ENCODE data around the gene ALAD. TPM values are rescaled to one million over a fixed set of nuclear protein-coding genes. Genes with fewer than 3 reads are reported as not detected.

Gene ALAD
- total RNA-seq, 2 donors from 2014 or later = 42.5 to 44.1 TPM

- TF ChIP-seq POLR2A (IDR thresholded peaks at IDR 0.05) = no peak
- TF ChIP-seq, protein P1, sequence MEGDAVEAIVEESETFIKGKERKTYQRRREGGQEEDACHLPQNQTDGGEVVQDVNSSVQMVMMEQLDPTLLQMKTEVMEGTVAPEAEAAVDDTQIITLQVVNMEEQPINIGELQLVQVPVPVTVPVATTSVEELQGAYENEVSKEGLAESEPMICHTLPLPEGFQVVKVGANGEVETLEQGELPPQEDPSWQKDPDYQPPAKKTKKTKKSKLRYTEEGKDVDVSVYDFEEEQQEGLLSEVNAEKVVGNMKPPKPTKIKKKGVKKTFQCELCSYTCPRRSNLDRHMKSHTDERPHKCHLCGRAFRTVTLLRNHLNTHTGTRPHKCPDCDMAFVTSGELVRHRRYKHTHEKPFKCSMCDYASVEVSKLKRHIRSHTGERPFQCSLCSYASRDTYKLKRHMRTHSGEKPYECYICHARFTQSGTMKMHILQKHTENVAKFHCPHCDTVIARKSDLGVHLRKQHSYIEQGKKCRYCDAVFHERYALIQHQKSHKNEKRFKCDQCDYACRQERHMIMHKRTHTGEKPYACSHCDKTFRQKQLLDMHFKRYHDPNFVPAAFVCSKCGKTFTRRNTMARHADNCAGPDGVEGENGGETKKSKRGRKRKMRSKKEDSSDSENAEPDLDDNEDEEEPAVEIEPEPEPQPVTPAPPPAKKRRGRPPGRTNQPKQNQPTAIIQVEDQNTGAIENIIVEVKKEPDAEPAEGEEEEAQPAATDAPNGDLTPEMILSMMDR (IDR thresholded peaks at IDR 0.05) = no peak
- no peaks in the 10 kb centered on the region for H3K9me3 ChIP-seq
- H3K27me3 ChIP-seq = no peaks in the 10 kb centered on the region
- ATAC-seq (peak; percentile 8), DNase-seq (no peak)
- WGBS, 2 donors = 9 to 23% methylated on average over 7 to 13 of the region's 13 CpGs
- intact Hi-C loops (cut with DNase I) = no loop called here
- peaks cover 17% of the 10 kb centered on the region for H3K4me1 ChIP-seq
- no peak overlapping the region for H3K4me3 ChIP-seq
- peak overlapping the region; percentile 28 to 86 (median 76) for H3K27ac ChIP-seq
- no peaks in the 10 kb centered on the region for H3K36me3 ChIP-seq (replicated peaks in 1 of 2; ENCODE audit: insufficient read depth in 1 of 2, low read depth in 2 of 2)
Observed at GRCh38 chr9:113349066-113349444, 52.0 kb downstream of the ALAD start.

GRCh38 chr9:113348437-113348836 lies 52.6 kb downstream of the ALAD start:
- Histone ChIP-seq H3K27ac (no peak overlapping the region), H3K9me3 (no peaks in the 10 kb centered on the region), H3K4me1 (peaks cover 23% of the 10 kb centered on the region), H3K4me3 (no peak overlapping the region), H3K27me3 (no peaks in the 10 kb centered on the region), H3K36me3 (replicated peaks in 1 of 2; ENCODE audit: insufficient read depth in 1 of 2, low read depth in 2 of 2) (no peaks in the 10 kb centered on the region)
- WGBS, 2 donors = 81 to 84% methylated on average over 3 of the region's 3 CpGs
- DNase-seq (no peak), ATAC-seq (no peak)
- intact Hi-C loops (cut with DNase I) = no loop called here
- no peak for TF ChIP-seq POLR2A (IDR thresholded peaks at IDR 0.05)
- TF ChIP-seq, protein P1 (IDR thresholded peaks at IDR 0.05) = no peak

DNA sequence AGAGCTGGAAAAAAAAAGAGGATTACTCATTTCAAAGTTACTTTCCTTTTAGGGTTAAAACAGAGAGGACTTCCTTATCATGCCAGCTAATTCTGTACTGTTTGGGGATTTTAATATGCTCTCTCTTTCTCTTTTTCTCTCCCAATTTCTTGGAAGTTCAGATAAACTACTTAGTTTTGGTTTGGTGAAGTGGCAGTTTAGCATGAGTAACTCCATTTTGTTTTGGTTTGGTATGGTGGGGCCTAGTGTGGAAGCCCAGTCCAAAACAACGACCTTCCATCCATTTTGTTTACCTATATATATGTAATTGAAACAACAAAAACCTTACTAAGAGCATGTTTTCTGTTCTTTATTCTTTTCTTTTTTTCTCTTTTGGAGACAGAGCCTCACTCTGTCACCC lies 55.4 kb downstream of the ALAD start:
- H3K9me3 ChIP-seq = no peaks in the 10 kb centered on the region
- no peaks in the 10 kb centered on the region for H3K27me3 ChIP-seq
- 3 to 35% methylated on average over 1 of the region's 1 CpG for WGBS, 2 donors
- no peaks in the 10 kb centered on the region for H3K36me3 ChIP-seq (replicated peaks in 1 of 2; ENCODE audit: insufficient read depth in 1 of 2, low read depth in 2 of 2)
- no peak for ATAC-seq
- no peak for DNase-seq
- no peak overlapping the region for H3K27ac ChIP-seq
- TF ChIP-seq, protein P1 (IDR thresholded peaks at IDR 0.05) = no peak
- TF ChIP-seq POLR2A (IDR thresholded peaks at IDR 0.05) = no peak
- no peak overlapping the region for H3K4me3 ChIP-seq
- H3K4me1 ChIP-seq = peaks cover 22% of the 10 kb centered on the region
- intact Hi-C loops (cut with DNase I) = no loop called here

DNA sequence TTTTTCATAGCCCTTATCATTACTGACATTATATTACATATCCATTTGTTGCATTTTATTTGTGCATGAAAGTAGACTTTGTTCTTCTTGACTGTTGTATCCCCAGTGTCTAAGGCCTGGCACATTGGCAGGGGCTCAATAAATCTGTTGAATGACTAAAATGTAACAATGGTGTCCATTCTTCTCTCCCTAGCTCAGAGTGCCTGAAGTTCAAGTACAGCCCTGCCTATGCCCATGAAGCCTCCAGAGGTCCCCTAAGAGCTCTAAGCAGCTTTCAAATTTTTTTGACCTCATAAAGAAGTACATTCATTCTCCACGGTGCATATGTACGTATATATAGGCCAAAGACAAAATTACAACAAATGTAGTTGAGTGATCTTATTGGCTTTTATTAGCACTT lies 55.9 kb downstream of the ALAD start:
- no peak for DNase-seq
- no peak for ATAC-seq
- Histone ChIP-seq H3K4me3 (no peak overlapping the region), H3K27ac (no peak overlapping the region), H3K9me3 (no peaks in the 10 kb centered on the region), H3K36me3 (replicated peaks in 1 of 2; ENCODE audit: insufficient read depth in 1 of 2, low read depth in 2 of 2) (no peaks in the 10 kb centered on the region), H3K4me1 (peaks cover 19% of the 10 kb centered on the region), H3K27me3 (no peaks in the 10 kb centered on the region)
- intact Hi-C loops (cut with DNase I) = no loop called here
- TF ChIP-seq POLR2A (IDR thresholded peaks at IDR 0.05) = no peak
- TF ChIP-seq, protein P1 (IDR thresholded peaks at IDR 0.05) = no peak
- 67 to 84% methylated on average over 2 of the region's 2 CpGs for WGBS, 2 donors

DNA sequence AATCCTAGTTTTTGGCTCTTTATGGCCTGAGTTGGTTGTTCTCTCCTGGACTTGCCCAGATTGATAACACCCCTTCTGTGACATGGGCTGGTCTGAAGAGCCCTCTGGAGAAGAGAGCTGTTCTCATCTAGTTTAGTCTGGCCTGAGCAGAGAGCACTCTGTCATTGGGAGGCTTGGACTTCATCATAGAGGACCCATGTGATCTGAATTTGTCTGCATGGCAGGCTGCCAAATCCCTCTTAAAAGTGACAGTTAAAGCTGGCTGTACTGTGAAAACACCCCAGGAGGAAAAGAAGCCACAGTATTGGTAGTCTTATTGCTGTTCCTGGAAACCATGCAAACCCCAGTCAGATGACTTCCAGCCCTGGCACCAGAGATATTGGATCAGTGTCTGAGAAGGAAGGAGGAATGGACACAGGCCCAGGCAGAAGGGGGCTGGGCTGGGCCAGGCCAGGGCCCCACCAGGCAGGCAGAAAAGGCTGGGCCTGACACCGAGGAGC lies 57.3 kb downstream of the ALAD start:
- DNase-seq (peak; percentile 74 to 87 (median 83)), ATAC-seq (peak; percentile 43)
- Histone ChIP-seq H3K36me3 (replicated peaks in 1 of 2; ENCODE audit: insufficient read depth in 1 of 2, low read depth in 2 of 2) (no peaks in the 10 kb centered on the region), H3K4me3 (no peak overlapping the region), H3K27ac (peak overlapping the region in 3 of 4 donors; percentile 52 to 76 (median 62)), H3K4me1 (peaks cover 28% of the 10 kb centered on the region), H3K27me3 (no peaks in the 10 kb centered on the region), H3K9me3 (no peaks in the 10 kb centered on the region)
- intact Hi-C loops (cut with DNase I) = no loop called here
- TF ChIP-seq POLR2A (IDR thresholded peaks at IDR 0.05) = peak in 1 of 3 donors; percentile 8
- TF ChIP-seq, protein P1 (IDR thresholded peaks at IDR 0.05) = no peak
- WGBS, 2 donors = 42 to 47% methylated on average over 1 of the region's 1 CpG
